GM19351 (cell line): Measurements from ENCODE around the gene HOXC9.

Experiments
- ATAC-seq: cut with Tn5 transposase; IDR thresholded peaks from one replicate; pipeline ENCODE4 v1.9.1; 2021; ENCODE audit warnings: mild to moderate bottlenecking, moderate library complexity; ENCODE audit not compliant: unreplicated experiment

Gene HOXC9

DNA sequence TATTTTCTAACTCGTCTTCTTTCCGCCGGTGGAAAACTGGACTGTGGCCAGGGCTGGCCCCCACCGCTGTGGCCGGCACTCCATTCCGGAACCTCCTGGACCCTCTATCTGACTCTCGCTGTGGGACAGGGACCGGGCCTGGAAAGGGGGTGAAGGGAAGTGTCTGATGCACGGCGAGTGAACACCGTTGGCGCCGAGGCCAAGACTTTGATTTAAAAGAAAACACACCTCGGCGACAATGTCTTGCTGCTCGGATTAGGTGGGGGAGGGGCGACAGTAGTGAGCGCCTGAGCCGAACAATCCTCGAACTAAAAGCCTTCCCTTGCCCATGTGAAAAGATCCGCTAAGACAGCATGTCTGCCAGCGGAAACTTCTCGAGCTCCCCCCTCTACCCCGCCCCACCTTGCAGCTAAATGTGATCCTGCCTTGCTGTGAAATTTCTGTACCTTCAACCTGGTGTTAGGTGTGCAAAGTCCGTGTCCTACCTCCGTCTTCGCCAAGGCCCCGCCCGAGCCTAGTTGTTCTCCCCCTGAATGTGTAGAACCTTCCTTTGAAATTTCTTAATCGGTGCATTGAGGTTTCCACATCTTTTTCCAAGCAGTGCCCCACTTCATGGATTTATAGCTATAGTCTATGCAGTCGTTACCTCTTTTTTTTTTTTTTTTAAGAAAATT lies 24.3 kb upstream of the HOXC9 start:
- no peak for ATAC-seq

GRCh38 chr12:53976172-53976822 lies 23.7 kb upstream of the HOXC9 start:
- no peak for ATAC-seq

GRCh38 chr12:53976823-53977595 lies 23.0 kb upstream of the HOXC9 start:
- no peak for ATAC-seq

DNA sequence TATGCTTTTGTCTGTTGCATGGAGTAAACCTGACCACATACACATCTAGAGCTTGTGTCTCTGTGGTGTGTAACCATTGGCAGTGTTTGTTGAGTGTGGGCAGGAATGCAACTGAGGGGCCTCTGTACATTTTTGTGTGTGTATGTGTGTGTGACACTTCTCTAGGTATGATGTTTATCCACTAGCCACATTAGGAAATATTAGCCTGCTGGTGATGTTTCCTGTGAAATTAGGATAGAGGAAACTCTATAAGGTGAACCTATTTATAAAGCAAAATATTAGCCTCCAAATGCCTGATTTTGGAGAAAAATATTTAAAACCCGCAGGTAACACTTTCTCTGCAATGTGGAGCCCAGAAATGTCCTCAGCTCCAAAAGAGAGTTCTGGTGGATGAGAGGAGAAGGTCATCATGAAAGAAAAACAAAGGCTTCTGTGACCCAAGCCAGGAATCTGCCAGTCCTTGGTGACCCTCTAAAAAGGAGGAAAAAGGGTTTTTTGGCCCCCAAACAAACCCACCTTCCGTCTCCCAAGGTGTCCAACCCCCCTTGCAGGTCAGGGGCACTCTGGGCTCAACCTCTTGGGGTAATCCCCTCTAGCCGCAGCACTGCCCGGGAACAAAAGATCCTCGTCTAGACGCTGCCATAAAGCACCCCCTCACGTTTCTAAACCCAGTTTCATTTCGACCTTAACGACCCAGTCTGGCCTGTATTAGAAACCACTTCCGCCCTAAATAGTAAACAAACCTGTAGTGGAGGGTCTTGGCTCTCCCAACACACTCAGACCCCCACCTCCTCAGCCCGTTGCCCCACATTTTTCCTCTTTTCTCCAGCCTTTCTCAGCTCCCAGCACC lies 22.1 kb upstream of the HOXC9 start:
- no peak for ATAC-seq

DNA sequence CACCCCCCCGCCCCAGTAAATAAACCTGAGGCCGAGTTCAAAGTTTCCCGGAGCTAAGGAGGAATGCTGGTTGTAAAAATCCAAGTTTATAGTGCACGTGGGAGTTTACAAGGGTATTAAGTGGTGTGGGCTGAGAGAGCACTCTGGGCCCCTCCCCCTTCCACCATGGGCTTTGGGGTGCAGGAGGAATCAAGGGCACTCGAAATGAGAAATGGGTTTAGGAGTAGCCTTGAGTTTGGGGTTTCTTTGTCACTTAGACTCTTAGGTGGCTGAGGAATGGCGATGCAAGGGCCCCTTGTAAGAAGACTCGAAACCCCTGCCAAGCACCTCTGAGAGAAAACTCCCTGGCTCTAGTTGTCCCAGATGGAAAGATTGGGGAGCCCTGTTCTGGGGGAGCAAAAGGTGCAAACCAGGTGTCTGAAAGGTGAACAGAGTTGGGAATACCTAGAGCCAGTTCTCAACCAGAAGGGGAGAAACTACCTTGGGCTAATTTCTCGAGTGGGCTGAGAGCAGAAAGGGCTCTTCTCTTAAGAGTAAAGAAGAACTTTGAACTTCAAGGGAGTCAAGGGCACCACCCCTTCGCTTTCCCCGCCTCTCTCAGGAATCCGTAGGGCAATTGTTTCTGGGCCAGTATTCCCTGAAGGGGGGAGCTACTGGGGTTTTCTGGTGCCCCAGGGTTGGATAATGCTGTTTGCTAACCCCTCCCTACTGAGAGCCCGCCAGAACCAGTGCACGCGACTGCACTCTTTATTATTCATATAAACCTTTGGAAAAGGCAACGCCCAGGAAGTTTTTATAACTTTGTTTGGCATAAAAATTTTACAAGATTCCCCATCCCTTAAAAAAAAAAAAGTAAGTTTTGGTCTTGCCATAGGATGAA lies 21.2 kb upstream of the HOXC9 start:
- ATAC-seq = no peak

DNA sequence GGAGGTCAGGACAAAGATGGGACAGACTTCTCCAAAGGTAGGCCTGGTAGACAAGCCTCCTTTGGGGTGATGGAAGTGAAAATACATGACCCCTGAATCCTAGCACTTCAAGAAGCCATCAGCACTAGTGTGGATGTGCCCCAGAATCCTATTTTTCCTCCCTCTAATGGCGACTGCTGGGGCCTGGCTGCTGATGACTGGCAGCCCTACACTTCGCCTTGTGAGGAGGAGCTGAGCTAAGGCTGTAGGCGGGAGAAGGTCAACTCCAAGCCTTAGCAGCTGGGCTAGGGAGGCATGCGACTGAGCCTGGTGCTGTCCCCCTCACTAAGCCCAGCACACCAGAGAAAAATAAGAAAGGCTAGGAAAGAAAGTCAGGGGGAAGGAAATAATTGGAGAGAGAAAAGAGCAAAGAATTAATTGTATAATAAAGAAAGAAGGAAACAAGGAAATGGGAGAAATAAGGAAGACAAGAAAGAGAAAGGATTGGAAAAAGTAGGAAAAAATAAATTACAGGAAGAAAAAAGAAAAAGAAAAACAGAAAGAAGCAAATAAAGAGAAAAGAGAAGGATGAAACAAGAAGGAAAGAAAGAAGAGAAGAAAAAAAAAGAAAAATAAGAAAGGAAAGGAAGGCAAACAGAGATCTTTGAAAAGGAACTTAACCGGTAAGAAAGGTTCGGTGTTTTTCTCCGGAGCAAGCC lies 19.7 kb upstream of the HOXC9 start:
- no peak for ATAC-seq

- no peak for ATAC-seq
Observed at GRCh38 chr12:53980802-53981496, 19.0 kb upstream of the HOXC9 start.

DNA sequence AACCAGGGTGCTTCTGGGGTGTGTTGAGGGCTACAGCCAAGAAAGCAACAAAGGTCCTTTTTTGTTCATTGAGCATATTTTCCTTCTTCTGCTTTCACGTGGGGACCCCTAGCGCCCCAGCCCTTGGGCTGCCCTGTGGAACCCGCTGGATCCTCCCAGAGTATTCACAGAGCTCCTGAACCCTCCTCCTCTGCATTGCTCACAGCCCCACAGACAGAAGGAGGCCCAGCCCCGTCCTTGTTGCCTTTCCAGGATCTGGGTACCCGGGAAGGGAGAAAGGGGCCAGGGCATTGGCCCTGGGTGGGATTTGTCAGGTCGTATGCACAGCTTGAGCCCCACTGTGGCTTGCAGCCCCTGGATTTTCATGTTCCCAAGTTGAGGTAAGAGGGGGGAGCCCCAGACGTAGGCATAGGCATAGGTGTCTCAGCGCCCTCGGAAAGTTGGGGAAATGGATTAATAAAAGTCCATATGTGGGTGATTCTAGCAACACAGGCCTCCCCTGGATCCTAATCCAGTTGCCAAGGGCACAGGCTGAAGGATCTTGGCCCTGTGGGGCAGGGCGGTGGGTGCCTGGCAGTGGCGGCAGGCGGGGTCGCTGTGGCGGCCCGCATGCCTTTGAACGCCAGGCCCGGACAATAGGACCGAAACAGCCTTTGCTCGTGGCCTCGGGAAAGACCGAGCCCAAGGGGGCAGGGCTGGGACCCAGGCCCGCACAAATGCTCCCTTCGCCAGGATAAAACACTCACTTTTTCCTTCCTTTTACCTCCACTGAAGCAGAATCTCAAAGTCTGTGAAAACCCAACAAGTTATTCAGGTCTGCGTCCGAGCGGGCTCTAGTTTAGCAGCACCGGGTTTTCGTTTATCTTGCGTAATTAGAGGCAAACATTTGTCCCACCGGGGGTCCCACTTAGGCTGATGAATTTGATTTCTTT lies 18.1 kb upstream of the HOXC9 start:
- no peak for ATAC-seq

DNA sequence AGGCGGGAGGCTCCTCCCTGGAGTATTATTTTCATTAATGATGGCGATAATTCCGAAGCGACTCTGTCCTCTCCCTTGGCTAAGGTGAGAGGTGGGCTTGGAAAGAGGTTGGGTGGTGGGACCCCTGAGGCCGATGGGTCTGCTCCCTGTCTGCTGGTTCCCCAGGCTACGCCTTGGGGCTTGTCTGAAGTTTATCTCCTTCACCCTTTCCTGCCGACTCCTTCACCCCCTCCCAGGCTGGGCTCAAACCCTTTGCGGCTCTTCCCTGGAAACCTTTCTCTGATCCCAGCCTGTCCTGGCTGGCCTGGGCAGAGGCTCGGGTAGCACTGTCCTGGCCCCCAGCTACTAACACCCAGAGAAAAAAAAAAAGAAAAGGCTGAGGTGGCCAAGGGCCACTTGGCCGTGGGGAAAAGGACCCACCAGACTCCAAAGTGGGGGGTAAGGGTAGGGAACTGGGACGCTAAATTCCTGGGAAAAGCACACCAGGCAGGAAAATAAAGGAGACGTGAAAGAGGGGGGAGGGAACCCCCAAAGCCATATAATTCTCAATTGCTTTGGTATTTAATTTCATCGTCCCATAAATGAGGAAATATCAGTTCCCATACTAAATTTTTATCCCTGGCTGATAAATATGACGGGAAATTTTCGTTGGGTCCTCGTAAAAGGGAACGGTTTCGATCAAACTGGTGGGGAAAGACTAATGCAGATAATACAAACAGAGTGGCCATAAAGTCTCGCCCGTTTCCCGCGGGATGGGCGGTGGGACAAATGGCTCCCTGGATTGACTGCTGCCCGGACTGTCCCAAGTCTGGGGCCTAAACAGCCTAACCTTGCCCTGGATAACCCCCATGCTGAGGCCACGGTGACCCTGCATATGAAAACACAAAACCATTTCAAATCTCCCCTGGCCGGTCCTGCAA lies 17.1 kb upstream of the HOXC9 start:
- ATAC-seq = no peak

DNA sequence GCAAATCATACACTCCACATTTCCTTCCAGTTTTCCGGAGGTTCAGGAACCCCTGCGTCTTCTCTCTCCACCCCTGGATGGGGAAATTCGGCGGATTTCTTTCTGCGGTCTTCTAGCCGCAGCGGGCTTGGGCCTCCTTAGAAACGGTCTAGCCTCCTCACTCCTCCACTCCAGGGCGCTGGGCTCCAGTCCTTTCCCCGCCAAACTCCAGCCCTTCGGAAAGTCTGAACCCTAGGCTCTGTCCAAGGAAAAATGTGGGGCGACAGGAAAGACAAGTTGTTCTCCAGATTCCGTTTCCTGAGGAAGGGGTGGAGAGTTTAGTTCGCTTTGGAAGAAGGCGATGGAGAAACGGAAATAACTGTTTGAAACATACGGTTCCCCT lies 16.4 kb upstream of the HOXC9 start:
- ATAC-seq = no peak

DNA sequence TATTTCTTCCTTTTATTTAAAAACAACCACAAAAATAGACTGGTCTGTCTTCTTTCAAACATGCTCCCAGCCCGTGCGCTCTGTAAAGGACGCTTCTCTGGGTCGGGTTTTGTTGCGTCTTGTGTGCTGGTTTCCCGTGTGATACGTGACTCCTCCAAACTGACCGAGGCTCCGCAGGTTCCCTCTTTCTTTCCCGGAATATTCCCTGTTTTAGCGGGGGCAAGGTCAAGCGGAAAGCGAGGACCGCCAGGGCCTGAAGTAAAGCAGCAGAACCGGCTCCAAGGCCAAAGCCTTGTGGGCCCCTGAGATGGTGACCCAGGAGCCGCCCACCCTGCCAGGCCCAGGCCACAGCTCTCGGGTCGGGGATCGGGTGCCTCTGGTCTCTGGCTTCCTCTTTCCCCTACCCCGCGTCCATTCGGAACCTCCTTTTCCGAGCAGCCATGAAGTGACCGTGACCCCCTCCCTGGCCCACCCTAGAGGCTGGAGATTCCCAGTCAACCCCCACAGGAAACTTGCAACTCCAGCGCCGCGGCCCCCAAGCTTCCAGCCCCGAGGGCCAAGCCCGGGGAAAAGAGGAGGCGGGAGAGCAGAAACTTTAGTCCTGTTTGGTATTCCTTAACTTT lies 15.9 kb upstream of the HOXC9 start:
- no peak for ATAC-seq

DNA sequence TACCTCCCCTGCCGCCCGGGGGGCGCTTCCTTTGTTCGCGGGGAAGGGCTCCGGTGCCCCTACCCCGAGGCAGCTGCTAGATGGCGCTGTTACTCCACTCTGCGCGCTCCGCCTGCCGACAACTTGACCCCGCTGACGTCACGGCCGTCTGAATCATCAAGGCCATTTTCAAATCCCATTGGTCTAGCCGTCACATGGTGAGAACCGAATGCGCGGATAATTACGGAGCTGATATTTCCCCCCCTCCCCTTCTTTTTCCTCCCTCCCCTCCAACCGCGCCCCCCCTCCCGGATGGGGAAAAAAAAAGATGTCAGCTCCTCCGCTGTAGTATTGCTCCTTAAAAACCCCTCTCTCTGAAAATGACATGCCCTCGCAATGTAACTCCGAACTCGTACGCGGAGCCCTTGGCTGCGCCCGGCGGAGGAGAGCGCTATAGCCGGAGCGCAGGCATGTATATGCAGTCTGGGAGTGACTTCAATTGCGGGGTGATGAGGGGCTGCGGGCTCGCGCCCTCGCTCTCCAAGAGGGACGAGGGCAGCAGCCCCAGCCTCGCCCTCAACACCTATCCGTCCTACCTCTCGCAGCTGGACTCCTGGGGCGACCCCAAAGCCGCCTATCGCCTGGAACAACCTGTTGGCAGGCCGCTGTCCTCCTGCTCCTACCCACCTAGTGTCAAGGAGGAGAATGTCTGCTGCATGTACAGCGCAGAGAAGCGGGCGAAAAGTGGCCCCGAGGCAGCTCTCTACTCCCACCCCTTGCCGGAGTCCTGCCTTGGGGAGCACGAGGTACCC lies 14.9 kb upstream of the HOXC9 start, which contains the start of gene HOXC10:
Gene HOXC10 (plus strand): TSS at position 246 of the 791 bp plus-strand sequence. CDS start 114 bp downstream, at position 360.
- peak; percentile 47 for ATAC-seq

DNA sequence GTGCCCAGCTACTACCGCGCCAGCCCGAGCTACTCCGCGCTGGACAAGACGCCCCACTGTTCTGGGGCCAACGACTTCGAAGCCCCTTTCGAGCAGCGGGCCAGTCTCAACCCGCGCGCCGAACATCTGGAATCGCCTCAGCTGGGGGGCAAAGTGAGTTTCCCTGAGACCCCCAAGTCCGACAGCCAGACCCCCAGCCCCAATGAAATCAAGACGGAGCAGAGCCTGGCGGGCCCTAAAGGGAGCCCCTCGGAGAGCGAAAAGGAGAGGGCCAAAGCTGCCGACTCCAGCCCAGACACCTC lies 14.3 kb upstream of the HOXC9 start:
- no peak for ATAC-seq

DNA sequence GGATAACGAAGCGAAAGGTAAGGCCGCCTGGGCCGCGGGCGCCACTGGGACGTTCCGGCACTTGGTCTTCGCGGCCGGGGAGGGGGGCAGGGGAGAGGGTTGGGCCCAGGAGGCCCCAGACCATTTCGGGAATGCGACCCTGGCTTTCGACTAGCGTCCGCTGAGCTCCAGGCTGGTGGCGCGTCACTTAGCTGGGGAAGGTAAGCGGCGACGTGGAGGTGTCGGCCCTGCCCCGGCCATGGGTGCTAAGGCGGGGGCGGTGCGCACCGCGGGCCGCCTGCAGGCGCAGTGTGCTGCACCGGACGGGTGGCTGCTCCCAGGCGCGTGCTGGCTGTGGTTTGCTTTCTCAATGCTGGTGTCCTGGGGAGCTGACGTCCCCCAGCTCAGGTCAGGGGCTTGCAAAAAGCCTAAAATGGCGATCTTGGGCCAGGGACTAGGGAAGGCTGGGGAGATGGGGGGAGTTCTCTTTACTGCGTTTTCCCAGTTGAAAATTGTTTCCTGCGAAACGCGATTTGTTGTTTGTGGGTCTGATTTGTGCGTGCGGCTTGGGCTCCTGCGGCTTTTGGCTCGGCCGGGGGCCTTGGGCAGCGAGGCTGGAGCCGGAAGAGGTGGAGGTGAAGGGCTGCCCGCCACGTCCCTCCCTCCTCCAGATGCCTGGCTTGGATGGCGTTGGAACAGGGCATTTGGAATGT lies 13.8 kb upstream of the HOXC9 start:
- no peak for ATAC-seq
